GM23248 (cell line): ENCODE measurements around the gene CHORDC1. TPM values are rescaled to one million over a fixed set of nuclear protein-coding genes. Genes with fewer than 3 reads are reported as not detected.
"Not testable (repeated sequence)": the region's sequence is repeated elsewhere in the genome, so short reads cannot be mapped to it uniquely, and the experiment has no call there.

ENCODE experiments used
- DNase-seq: peaks from one replicate; pipeline ENCODE4 v3.0.0-alpha.2; 2015
- H2AFZ ChIP-seq: fragments of 200-600 bp; sonication (generic); 2 replicates; pipeline ENCODE4 v1.6.1; 2016; ENCODE audit warnings: antibody characterized with exemption
- H3F3A ChIP-seq: fragments of 200-600 bp; sonication (generic); 2 replicates; pipeline ENCODE4 v1.6.1; 2016; ENCODE audit warnings: mild to moderate bottlenecking, antibody characterized with exemption, mixed run types; ENCODE audit not compliant: insufficient read depth
- H3K27ac ChIP-seq: fragments of 200-600 bp; sonication (generic); 2 replicates; pipeline ENCODE4 v1.5.1; 2016; ENCODE audit warnings: mild to moderate bottlenecking
- H3K27me3 ChIP-seq: fragments of 200-600 bp; sonication (generic); replicated peaks from 2 replicates; pipeline ENCODE4 v1.6.1; 2016; ENCODE audit warnings: mild to moderate bottlenecking; ENCODE audit not compliant: insufficient read depth
- H3K36me3 ChIP-seq: fragments of 200-600 bp; sonication (generic); 2 replicates; pipeline ENCODE4 v1.6.1; 2016; ENCODE audit warnings: low read depth, mild to moderate bottlenecking
- H3K4me1 ChIP-seq: fragments of 200-600 bp; sonication (generic); 2 replicates; pipeline ENCODE4 v1.6.1; 2016; ENCODE audit warnings: mild to moderate bottlenecking; ENCODE audit not compliant: insufficient read depth
- H3K4me2 ChIP-seq: fragments of 200-600 bp; sonication (generic); one replicate; pipeline ENCODE4 v1.6.1; 2016; ENCODE audit warnings: mild to moderate bottlenecking; ENCODE audit not compliant: unreplicated experiment
- H3K4me3 ChIP-seq: fragments of 200-600 bp; sonication (generic); 2 replicates; pipeline ENCODE4 v1.5.1; 2016; ENCODE audit warnings: mild to moderate bottlenecking
- H3K79me2 ChIP-seq: fragments of 200-600 bp; sonication (generic); 2 replicates; pipeline ENCODE4 v1.6.1; 2016; ENCODE audit warnings: mild to moderate bottlenecking; ENCODE audit not compliant: insufficient read depth
- H3K9ac ChIP-seq: fragments of 200-600 bp; sonication (generic); 2 replicates; pipeline ENCODE4 v1.6.1; 2016; ENCODE audit warnings: mild to moderate bottlenecking
- H3K9me2 ChIP-seq: fragments of 200-600 bp; sonication (generic); 2 replicates; pipeline ENCODE4 v1.6.1; 2016; ENCODE audit warnings: mixed run types, mild to moderate bottlenecking, moderate library complexity; ENCODE audit not compliant: insufficient read depth
- H3K9me3 ChIP-seq: fragments of 200-600 bp; sonication (generic); one replicate; pipeline ENCODE4 v1.6.1; 2017; ENCODE audit warnings: low read depth
- H4K20me1 ChIP-seq: fragments of 200-600 bp; sonication (generic); 2 replicates; pipeline ENCODE4 v1.6.0; 2016; ENCODE audit not compliant: insufficient read depth
- EZH2 ChIP-seq: fragments of 200-600 bp; sonication (generic); IDR thresholded peaks from 2 replicates; pipeline ENCODE4 v1.6.1; 2018; ENCODE audit warnings: antibody characterized with exemption, mild to moderate bottlenecking; ENCODE audit not compliant: insufficient read depth, poor library complexity, severe bottlenecking
- EZH2phosphoT487 ChIP-seq: fragments of 200-600 bp; sonication (generic); IDR thresholded peaks from 2 replicates; pipeline ENCODE4 v1.6.1; 2018; ENCODE audit warnings: antibody characterized with exemption, moderate library complexity, mild to moderate bottlenecking, low read depth; ENCODE audit not compliant: insufficient read depth
- WGBS, 2 experiments: methylation state at CpG; one replicate each; pipeline ENCODE4 v1.1.6; 2015 to 2017; ENCODE audit warnings: low lambda C conversion rate in 2 of 2, low coverage in 1 of 2; ENCODE audit errors: missing lambda C conversion rate in 2 of 2; 5-methylcytosine and 5-hydroxymethylcytosine counted together
- in situ Hi-C: fragments of 300-500 bp; cut with MboI; formaldehyde crosslinking; loops from 2 replicates; pipeline ENCODE4 v1.15.0; 2020
- polyA plus RNA-seq: library from polyadenylated mRNA; unstranded; fragments of >200 nt; fragmentation: Nextera tagmentation; extraction: Ambion mirVana; gene quantifications from 2 replicates; pipeline ENCODE4 v1.2.1, GENCODE V29; 2016
- total RNA-seq: library from RNA; depleted of rRNA; stranded (reverse); fragments of >200 nt; shearing (Covaris generic); gene quantifications from 2 replicates; pipeline ENCODE4 v1.2.3, GENCODE V29; 2014

Gene CHORDC1
- total and polyA plus RNA-seq, 2 experiments from 2014 or later, result 14.5 to 35.6 TPM

DNA sequence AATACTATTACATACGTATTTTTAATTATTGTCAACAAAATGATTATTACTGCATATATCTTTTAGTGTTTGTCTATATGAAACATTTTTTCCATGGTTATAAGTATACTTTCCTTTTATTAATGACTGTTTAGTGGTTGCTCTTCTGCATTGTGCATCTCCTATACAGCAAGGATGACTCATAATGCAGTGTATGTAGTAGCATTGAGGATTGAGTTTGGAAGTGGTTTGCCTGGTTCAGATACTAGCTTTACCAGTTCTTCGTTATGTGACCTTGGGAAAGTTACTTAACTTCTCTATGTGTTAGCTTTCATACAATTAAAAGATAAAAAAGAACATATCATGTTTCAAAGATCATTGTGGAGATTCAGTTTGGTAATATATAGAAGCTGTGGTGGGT is 44.1 kb downstream of the CHORDC1 start:
- Histone ChIP-seq H3K9ac (no peak overlapping the region), H3K27ac (no peak overlapping the region), H3K79me2 (no peaks in the 10 kb centered on the region), H3K36me3 (no peaks in the 10 kb centered on the region), H3K4me1 (no peaks in the 10 kb centered on the region), H3K4me2 (no peak overlapping the region), H3K27me3 (no peaks in the 10 kb centered on the region), H4K20me1 (no peaks in the 10 kb centered on the region), H3K4me3 (no peak overlapping the region), H3K9me3 (no peaks in the 10 kb centered on the region), H2AFZ (no peak overlapping the region), H3F3A (no peaks in the 10 kb centered on the region), H3K9me2 (no peaks in the 10 kb centered on the region)
- 85 to 88% methylated on average over 2 of the region's 2 CpGs for WGBS, 2 experiments
- in situ Hi-C loops, result no loop called here
- TF ChIP-seq EZH2 (no peak), EZH2phosphoT487 (no peak)
- DNase-seq, result no peak

- no peak for DNase-seq
- H3K9me3 ChIP-seq, result no peaks in the 10 kb centered on the region
- no peaks in the 10 kb centered on the region for H3K9me2 ChIP-seq
- H2AFZ ChIP-seq, result no peak overlapping the region
- H3K4me2 ChIP-seq, result no peak overlapping the region
- no peaks in the 10 kb centered on the region for H3F3A ChIP-seq
- H3K36me3 ChIP-seq, result no peaks in the 10 kb centered on the region
- 86 to 92% methylated on average over 1 of the region's 1 CpG for WGBS, 2 experiments
- no peak overlapping the region for H3K4me3 ChIP-seq
- no peak overlapping the region for H3K9ac ChIP-seq
- no peaks in the 10 kb centered on the region for H3K27me3 ChIP-seq
- H3K79me2 ChIP-seq, result no peaks in the 10 kb centered on the region
- H4K20me1 ChIP-seq, result no peaks in the 10 kb centered on the region
- H3K27ac ChIP-seq, result no peak overlapping the region
- in situ Hi-C loops, result no loop called here
- TF ChIP-seq EZH2phosphoT487, result no peak
- no peak for TF ChIP-seq EZH2
- H3K4me1 ChIP-seq, result no peaks in the 10 kb centered on the region
Measured at GRCh38 chr11:90176069-90176468, 46.8 kb downstream of the CHORDC1 start.

DNA sequence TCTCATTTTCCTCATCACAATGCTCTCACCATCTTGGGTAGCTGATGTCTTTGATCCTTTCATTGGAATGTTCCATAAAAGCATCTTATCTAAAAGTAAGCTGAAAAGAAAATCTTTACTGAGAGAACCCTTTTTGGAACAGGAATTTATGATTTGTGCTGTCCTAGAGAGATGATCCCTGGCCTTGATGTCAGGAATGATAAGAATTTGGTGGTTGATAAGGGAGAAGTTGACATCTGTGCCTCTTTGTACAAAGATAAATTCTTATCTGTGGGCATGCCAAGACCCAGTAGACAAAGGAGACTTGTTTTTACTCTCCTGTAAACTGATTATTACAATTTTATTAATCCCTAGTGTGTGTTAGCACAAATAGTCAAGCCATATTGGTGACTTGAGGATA is 51.5 kb downstream of the CHORDC1 start:
- in situ Hi-C loops, result no loop called here
- Histone ChIP-seq H3K36me3 (no peaks in the 10 kb centered on the region), H3F3A (no peaks in the 10 kb centered on the region), H3K9me3 (no peaks in the 10 kb centered on the region), H4K20me1 (no peaks in the 10 kb centered on the region), H3K9me2 (no peaks in the 10 kb centered on the region), H3K4me3 (no peak overlapping the region), H3K79me2 (no peaks in the 10 kb centered on the region), H3K27ac (no peak overlapping the region), H2AFZ (no peak overlapping the region), H3K4me1 (no peaks in the 10 kb centered on the region), H3K4me2 (no peak overlapping the region), H3K9ac (no peak overlapping the region), H3K27me3 (no peaks in the 10 kb centered on the region)
- DNase-seq, result no peak
- TF ChIP-seq EZH2phosphoT487 (no peak), EZH2 (no peak)

GRCh38 chr11:90168571-90168970 is 54.3 kb downstream of the CHORDC1 start:
- H3K9ac ChIP-seq, result no peak overlapping the region
- H3F3A ChIP-seq, result no peaks in the 10 kb centered on the region
- 66 to 75% methylated on average over 3 of the region's 3 CpGs for WGBS, 2 experiments
- H3K4me2 ChIP-seq, result no peak overlapping the region
- H3K4me3 ChIP-seq, result no peak overlapping the region
- no peaks in the 10 kb centered on the region for H3K4me1 ChIP-seq
- H3K9me3 ChIP-seq, result no peaks in the 10 kb centered on the region
- H3K27me3 ChIP-seq, result no peaks in the 10 kb centered on the region
- H2AFZ ChIP-seq, result no peak overlapping the region
- in situ Hi-C loops, result no loop called here
- no peak for TF ChIP-seq EZH2phosphoT487
- no peak for TF ChIP-seq EZH2
- no peaks in the 10 kb centered on the region for H4K20me1 ChIP-seq
- no peak for DNase-seq
- no peaks in the 10 kb centered on the region for H3K9me2 ChIP-seq
- H3K36me3 ChIP-seq, result no peaks in the 10 kb centered on the region
- no peak overlapping the region for H3K27ac ChIP-seq
- no peaks in the 10 kb centered on the region for H3K79me2 ChIP-seq

DNA sequence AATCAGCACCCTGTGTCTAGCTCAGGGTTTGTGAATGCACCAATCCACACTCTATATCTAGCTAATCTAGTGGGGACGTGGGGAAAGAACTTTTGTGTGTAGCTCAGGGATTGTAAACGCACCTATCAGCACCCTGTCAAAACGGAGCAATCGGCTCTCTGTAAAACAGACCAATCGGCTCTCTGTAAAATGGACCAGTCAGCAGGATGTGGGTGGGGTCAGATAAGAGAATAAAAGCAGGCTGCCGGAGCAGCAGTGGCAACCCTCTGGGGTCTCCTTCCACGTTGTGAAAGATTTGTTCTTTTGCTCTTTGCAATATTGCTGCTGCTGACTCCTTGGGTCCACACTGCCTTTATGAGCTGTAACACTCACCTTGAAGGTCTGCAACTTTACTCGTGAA is 55.1 kb downstream of the CHORDC1 start:
- H3K9me2 ChIP-seq, H3K9me3 ChIP-seq, H3K27me3 ChIP-seq, H4K20me1 ChIP-seq, H3K36me3 ChIP-seq, H3K4me3 ChIP-seq, H2AFZ ChIP-seq, H3F3A ChIP-seq, H3K27ac ChIP-seq, in situ Hi-C loops, DNase-seq, H3K4me2 ChIP-seq, H3K9ac ChIP-seq, H3K79me2 ChIP-seq, H3K4me1 ChIP-seq: not testable (repeated sequence)
- WGBS, 2 experiments, result 72 to 74% methylated on average over 8 of the region's 8 CpGs

DNA sequence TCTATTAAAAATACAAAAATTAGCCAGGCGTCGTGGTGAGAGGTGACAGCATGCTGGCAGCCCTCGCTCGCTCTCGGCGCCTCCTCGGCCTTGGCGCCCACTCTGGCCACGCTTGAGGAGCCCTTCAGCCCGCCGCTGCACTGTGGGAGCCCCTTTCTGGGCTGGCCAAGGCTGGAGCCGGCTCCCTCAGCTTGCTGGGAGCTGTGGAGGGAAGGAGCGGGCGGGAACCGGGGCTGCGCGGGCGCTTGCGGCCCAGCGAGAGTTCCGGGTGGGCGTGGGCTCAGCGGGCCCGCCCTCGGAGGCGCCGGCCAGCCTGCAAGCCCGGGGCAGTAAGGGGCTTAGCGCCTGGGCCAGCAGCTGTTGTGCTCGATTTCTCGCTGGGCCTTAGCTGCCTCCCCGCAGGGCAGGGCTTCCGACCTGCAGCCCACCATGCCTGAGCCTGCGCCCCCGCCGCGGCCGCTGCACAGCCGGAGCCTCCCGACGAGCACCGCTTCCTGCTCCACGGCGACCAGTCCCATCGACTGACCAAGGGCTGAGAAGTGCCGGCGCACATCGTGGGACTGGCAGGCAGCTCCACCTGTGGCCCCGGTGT is 55.8 kb downstream of the CHORDC1 start:
- H3K4me3 ChIP-seq, H4K20me1 ChIP-seq, H3K4me2 ChIP-seq, H3K27me3 ChIP-seq, H3K9me2 ChIP-seq, H3K9me3 ChIP-seq, in situ Hi-C loops, DNase-seq, H3K4me1 ChIP-seq, H3K36me3 ChIP-seq, H3K79me2 ChIP-seq, H3K9ac ChIP-seq, H3F3A ChIP-seq, H2AFZ ChIP-seq, H3K27ac ChIP-seq: not testable (repeated sequence)
- 93 to 95% methylated on average over 31 to 48 of the region's 49 CpGs for WGBS, 2 experiments
